K562 (cell line): ENCODE measurements around the gene MATR3. TPM values are rescaled to one million over a fixed set of nuclear protein-coding genes. Genes with fewer than 3 reads are reported as not detected.
A peak's percentile ranks its signal among the peaks of the same experiment; 100 is the strongest.

ENCODE experiments used
- ATF6 ChIP-seq: sonication (generic); formaldehyde crosslinking; IDR thresholded peaks from 2 replicates; pipeline ENCODE4 v1.4.0; 2020; ENCODE audit warnings: mild to moderate bottlenecking, missing genetic modification reagents
- BHLHE40 ChIP-seq: IDR thresholded peaks from 2 replicates; pipeline ENCODE4 v1.6.1; 2011; ENCODE audit warnings: low read length, improper control_type of control experiment
- CBX3 ChIP-seq, 2 experiments: IDR thresholded peaks; 1 replicate in 1 of 2; 2 replicates in 1 of 2; pipeline ENCODE4 v1.6.1; 2012; ENCODE audit warnings: inconsistent platforms in 2 of 2, low read length in 2 of 2, borderline replicate concordance in 1 of 2, control low read depth in 1 of 2
- FOXA3 ChIP-seq, 2 experiments: fragments of 450-650 bp in 1 of 2; sonication (generic) in 1 of 2; formaldehyde crosslinking; IDR thresholded peaks in 1 of 2; conservative IDR thresholded peaks in 1 of 2; 2 replicates each; pipeline versions ENCODE4 v1.4.0 to v1.8.0; 2020 to 2022; ENCODE audit warnings: mild to moderate bottlenecking in 2 of 2, missing genetic modification reagents in 1 of 2
- FUS ChIP-seq: fragments of 200-400 bp; formaldehyde crosslinking; optimal IDR thresholded peaks from 2 replicates; pipeline ENCODE3; 2017; ENCODE audit warnings: low read depth, low read length
- GABPB1 ChIP-seq: sonication (generic); formaldehyde crosslinking; IDR thresholded peaks from 2 replicates; pipeline ENCODE4 v1.8.0; 2022; ENCODE audit warnings: mild to moderate bottlenecking, missing genetic modification reagents
- GTF2A2 ChIP-seq: IDR thresholded peaks from 2 replicates; pipeline ENCODE4 v1.6.1; 2016; ENCODE audit warnings: mild to moderate bottlenecking, missing genetic modification characterization, missing compliant biosample characterization
- HDAC6 ChIP-seq: IDR thresholded peaks from 2 replicates; pipeline ENCODE4 v1.6.1; 2012; ENCODE audit warnings: low read depth, mild to moderate bottlenecking, control low read depth, inconsistent platforms, low read length, moderate library complexity
- HMG20A ChIP-seq: fragments of 450-650 bp; formaldehyde crosslinking; conservative IDR thresholded peaks from 2 replicates; pipeline ENCODE4 v1.4.0; 2020; ENCODE audit warnings: mild to moderate bottlenecking, mixed read lengths
- JUNB ChIP-seq: fragments of 450-650 bp; formaldehyde crosslinking; conservative IDR thresholded peaks from 2 replicates; pipeline ENCODE4 v1.4.0; 2020; ENCODE audit warnings: mild to moderate bottlenecking
- NR3C1 ChIP-seq: sonication (generic); formaldehyde crosslinking; IDR thresholded peaks from 2 replicates; pipeline ENCODE4 v1.8.1; 2022; ENCODE audit warnings: missing genetic modification reagents
- PCBP1 ChIP-seq: fragments of 200-400 bp; formaldehyde crosslinking; IDR thresholded peaks from 2 replicates; pipeline ENCODE4 v1.6.1; 2018; ENCODE audit warnings: mild to moderate bottlenecking, low read depth, low read length; ENCODE audit not compliant: poor library complexity, severe bottlenecking
- PHB ChIP-seq: fragments of 250-450 bp; sonication (Bioruptor Pico); IDR thresholded peaks from 2 replicates; pipeline ENCODE4 v1.5.0; 2021
- PHF21A ChIP-seq: fragments of 450-650 bp; IDR thresholded peaks from 2 replicates; pipeline ENCODE4 v1.6.1; 2017; ENCODE audit warnings: low read depth, borderline replicate concordance
- POLR2AphosphoS2 ChIP-seq: IDR thresholded peaks from 2 replicates; pipeline ENCODE4 v1.6.1; 2012; ENCODE audit warnings: low read length, improper control_type of control experiment
- POLR2H ChIP-seq: IDR thresholded peaks from 2 replicates; pipeline ENCODE4 v1.6.1; 2016; ENCODE audit warnings: missing genetic modification characterization, low read depth, mild to moderate bottlenecking, control low read depth, missing compliant biosample characterization, moderate library complexity
- RUNX1 ChIP-seq: sonication (generic); IDR thresholded peaks from 2 replicates; pipeline ENCODE4 v1.6.1; 2016; ENCODE audit warnings: antibody characterized with exemption, low read depth
- SAFB2 ChIP-seq: fragments of 200-400 bp; formaldehyde crosslinking; IDR thresholded peaks from 2 replicates; pipeline ENCODE4 v1.6.1; 2018; ENCODE audit warnings: borderline replicate concordance, low read length, low read depth, moderate library complexity; ENCODE audit not compliant: severe bottlenecking
- SIN3B ChIP-seq: fragments of 450-650 bp; IDR thresholded peaks from 2 replicates; pipeline ENCODE4 v1.6.1; 2017; ENCODE audit warnings: low read depth, mild to moderate bottlenecking, moderate library complexity
- TAF9B ChIP-seq: fragments of 450-650 bp; IDR thresholded peaks from 2 replicates; pipeline ENCODE4 v1.6.1; 2018; ENCODE audit warnings: mild to moderate bottlenecking; ENCODE audit not compliant: partially characterized antibody
- ZC3H11A ChIP-seq: IDR thresholded peaks from 2 replicates; pipeline ENCODE4 v1.6.1; 2012; ENCODE audit warnings: low read depth, low read length, improper control_type of control experiment
- ZFPM2 ChIP-seq: fragments of 250-450 bp; sonication (Bioruptor Pico); IDR thresholded peaks from 2 replicates; pipeline ENCODE4 v1.5.1; 2022; ENCODE audit warnings: mild to moderate bottlenecking
- ZNF408 ChIP-seq: fragments of 250-450 bp; sonication (Bioruptor Pico); IDR thresholded peaks from 2 replicates; pipeline ENCODE4 v1.4.0; 2020; ENCODE audit warnings: low read depth, mild to moderate bottlenecking, moderate library complexity
- polyA plus RNA-seq, 8 experiments: library from polyadenylated mRNA; depleted of rRNA in 4 of 8; stranded (reverse) in 5 of 8; unstranded in 3 of 8; fragments of >200 nt; fragmentation: Nextera tagmentation in 2 of 8; fragmentation: Illumina TruSeq in 1 of 8; extraction: Ambion mirVana in 2 of 8; extraction: Trizol in 1 of 8; gene quantifications; 2 replicates each; pipeline versions ENCODE4 v1.2.1 to v1.2.3, GENCODE V29; 2011 to 2014; ENCODE audit warnings: inconsistent platforms in 1 of 8, missing spikeins in 1 of 8
- total RNA-seq, 7 experiments: library from RNA; depleted of rRNA in 6 of 7; stranded (reverse); fragments of >200 nt in 6 of 7; fragmentation: Illumina TruSeq in 2 of 7; extraction: Trizol in 2 of 7; gene quantifications; 2 replicates each; pipeline versions ENCODE4 v1.2.1 to v1.2.3, GENCODE V29; 2011 to 2021; ENCODE audit warnings: low replicate concordance in 1 of 7
- TF ChIP-seq, protein P1 (sequence below): fragments of 250-450 bp; sonication (Bioruptor Pico); IDR thresholded peaks from 2 replicates; pipeline ENCODE4 v1.8.0; 2021; ENCODE audit warnings: moderate library complexity, mild to moderate bottlenecking, inconsistent platforms
- TF ChIP-seq, protein P2 (sequence below): fragments of 200-800 bp; sonication (Bioruptor generic); IDR thresholded peaks from 2 replicates; pipeline ENCODE4 v1.6.1; 2017; ENCODE audit warnings: missing genetic modification characterization, missing compliant biosample characterization

The MATR3 gene
- total and polyA plus RNA-seq, 9 of the 15 experiments (the other 6 are each of a cell fraction or from before 2014, with no cell fraction given), result 150 to 425 (median 263) TPM

- TF ChIP-seq, protein P1, sequence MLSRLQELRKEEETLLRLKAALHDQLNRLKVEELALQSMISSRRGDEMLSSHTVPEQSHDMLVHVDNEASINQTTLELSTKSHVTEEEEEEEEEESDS (CRISPR knock-in tag), result no peak
- TF ChIP-seq PCBP1, result peak; percentile 70
- 0 out of 2 replicates have a peak, but pooled peaks have one; percentile 26 for TF ChIP-seq NR3C1 (CRISPR knock-in tag)
- TF ChIP-seq PHB (CRISPR knock-in tag), result 0 out of 2 replicates have a peak, but pooled peaks have one; percentile 83
- TF ChIP-seq GABPB1, result peak; percentile 96
- TF ChIP-seq CBX3 (IDR thresholded peaks at IDR 0.05; ENCODE audit: borderline replicate concordance in 1 of 2, low read length in 2 of 2), result peak in 1 of 2 experiments; percentile 64; a peak in 1 of 3 replicates
- no peak for TF ChIP-seq FUS
- no peak for TF ChIP-seq HMG20A (CRISPR knock-in tag)
- no peak for TF ChIP-seq ZC3H11A
- TF ChIP-seq SAFB2, result no peak
- TF ChIP-seq TAF9B, result peak; percentile 76
- TF ChIP-seq FOXA3 (CRISPR knock-in tag; conservative IDR thresholded peaks at IDR 0.05 in 1 of 2, IDR thresholded peaks at IDR 0.05 in 1 of 2), result no peak; a peak in 1 of 4 replicates
- no peak for TF ChIP-seq HDAC6
- TF ChIP-seq POLR2AphosphoS2, result no peak
- peak; percentile 97; the same call in 1 of the 2 replicates for TF ChIP-seq BHLHE40
- no peak for TF ChIP-seq ATF6
- no peak for TF ChIP-seq JUNB (CRISPR knock-in tag)
- TF ChIP-seq SIN3B, result peak; percentile 47; the same call in 1 of the 2 replicates
- 0 out of 2 replicates have a peak, but pooled peaks have one; percentile 81 for TF ChIP-seq ZFPM2 (CRISPR knock-in tag)
- peak; percentile 86 for TF ChIP-seq POLR2H (tag)
- TF ChIP-seq, protein P2, sequence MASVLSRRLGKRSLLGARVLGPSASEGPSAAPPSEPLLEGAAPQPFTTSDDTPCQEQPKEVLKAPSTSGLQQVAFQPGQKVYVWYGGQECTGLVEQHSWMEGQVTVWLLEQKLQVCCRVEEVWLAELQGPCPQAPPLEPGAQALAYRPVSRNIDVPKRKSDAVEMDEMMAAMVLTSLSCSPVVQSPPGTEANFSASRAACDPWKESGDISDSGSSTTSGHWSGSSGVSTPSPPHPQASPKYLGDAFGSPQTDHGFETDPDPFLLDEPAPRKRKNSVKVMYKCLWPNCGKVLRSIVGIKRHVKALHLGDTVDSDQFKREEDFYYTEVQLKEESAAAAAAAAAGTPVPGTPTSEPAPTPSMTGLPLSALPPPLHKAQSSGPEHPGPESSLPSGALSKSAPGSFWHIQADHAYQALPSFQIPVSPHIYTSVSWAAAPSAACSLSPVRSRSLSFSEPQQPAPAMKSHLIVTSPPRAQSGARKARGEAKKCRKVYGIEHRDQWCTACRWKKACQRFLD (CRISPR knock-in tag), result peak; percentile 62; the same call in 1 of the 2 replicates
- TF ChIP-seq ZNF408 (CRISPR knock-in tag), result no peak
- no peak for TF ChIP-seq PHF21A
- no peak for TF ChIP-seq GTF2A2
- TF ChIP-seq RUNX1, result no peak
These were observed 48.3 kb downstream of the MATR3 start, which contains the start of gene PAIP2 (continued) for GRCh38 chr5:139341689-139342422.
